Cardiac septum (tissue), 1 donor: ENCODE data around the gene HDAC11. TPM values are rescaled to one million over a fixed set of nuclear protein-coding genes. Genes with fewer than 3 reads are reported as not detected.

Source experiments
- DNase-seq: peaks from one replicate; pipeline ENCODE4 v3.0.0-alpha.2; 2020; ENCODE audit warnings: low spot score
- intact Hi-C: fragments of 100-400 bp; cut with DNase I; formaldehyde crosslinking; loops from one replicate; pipeline ENCODE4 v1.14.0; 2022
- total RNA-seq: library from RNA; stranded (reverse); fragmentation: NEBNext Ultra II Directional; extraction: Animal tissue kit (Norgen Biotek cat#: 25700); gene quantifications from one replicate; pipeline ENCODE4 v1.2.1, GENCODE V29; 2021
- donor health status: DM: no; HTN: no; CAD: no.

Gene HDAC11
- total RNA-seq, 1 donor from 2014 or later, result 30.7 TPM

DNA sequence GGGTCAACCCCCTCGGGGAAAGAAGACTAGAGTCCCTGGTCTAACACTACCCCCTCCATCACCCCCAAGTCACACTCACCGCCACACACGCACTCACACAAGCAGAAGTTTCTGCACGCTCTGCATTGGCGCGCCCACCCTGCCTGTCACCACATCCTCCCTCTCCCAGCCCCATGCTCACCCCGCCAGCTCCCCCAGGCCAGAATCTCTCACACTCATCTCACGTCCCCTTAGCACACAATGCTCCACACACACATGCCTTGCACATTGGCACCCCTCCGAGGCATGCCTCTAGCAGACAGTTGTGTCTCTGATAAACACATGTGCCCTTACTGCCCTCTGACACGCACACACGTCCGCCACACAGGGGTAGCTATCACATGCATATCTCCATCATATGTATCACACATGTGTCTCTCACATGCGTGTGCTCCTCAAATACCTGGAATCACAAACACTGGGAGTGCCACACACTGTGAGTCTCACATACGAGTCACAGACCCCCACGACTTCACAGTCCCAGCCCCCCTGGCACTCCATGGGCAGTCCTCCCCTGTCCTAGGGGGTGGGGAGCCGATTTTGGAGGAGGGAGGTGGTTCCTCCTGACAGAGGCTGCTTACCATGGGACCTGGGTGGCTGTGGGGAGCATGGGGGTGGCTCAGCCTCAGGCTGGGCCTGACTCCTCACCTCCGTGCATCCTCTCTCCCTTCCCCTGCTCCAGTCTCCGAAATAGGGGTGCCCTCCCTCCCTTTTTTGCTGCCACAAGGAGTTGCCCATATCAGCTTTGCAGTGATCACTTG, 69.7 kb downstream of the HDAC11 start:
- intact Hi-C loops, result no loop called here
- no peak for DNase-seq

DNA sequence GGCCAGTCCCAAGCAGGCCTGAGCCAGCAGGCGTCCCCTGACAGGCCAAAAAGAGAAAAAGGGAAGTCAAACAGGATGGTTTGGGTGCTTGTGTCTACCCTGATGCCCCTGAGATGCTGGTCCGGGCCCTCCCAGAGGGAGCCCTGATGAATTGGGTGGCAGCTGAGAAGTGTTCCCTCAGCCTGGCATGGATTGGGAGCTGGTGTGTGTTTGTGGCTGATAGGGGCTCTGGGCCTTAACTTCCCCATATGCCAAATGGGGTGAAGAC, 70.3 kb downstream of the HDAC11 start:
- intact Hi-C loops, result no loop called here
- DNase-seq, result no peak

DNA sequence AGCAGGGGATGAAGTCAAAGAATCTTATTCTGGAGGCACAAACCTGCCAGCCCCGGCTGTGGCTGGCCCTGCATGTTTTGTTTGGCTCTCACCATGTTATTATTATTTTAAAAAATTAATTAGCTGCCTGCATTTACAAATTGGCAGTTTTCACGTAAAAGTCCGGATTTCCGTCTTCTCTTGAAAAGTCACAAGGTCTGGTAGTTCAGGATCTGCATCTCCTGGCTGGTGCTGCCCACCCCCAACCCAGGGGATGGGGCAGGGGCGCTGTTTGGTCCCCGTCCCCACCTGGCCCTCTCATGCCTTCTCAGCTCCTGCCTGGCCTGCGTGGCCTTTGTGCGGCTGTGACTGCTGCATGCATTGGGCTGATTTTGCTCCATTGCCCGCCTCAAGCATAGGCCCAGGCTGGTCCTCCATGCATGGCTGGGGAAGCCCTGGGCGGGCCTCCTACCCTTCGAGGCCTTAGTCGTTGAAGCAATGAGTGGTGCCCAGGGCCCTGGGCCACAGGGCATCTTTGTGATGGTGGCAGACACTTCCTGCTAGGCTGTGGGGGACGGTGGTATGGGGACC, 70.8 kb downstream of the HDAC11 start:
- DNase-seq, result no peak
- intact Hi-C loops, result no loop called here

DNA sequence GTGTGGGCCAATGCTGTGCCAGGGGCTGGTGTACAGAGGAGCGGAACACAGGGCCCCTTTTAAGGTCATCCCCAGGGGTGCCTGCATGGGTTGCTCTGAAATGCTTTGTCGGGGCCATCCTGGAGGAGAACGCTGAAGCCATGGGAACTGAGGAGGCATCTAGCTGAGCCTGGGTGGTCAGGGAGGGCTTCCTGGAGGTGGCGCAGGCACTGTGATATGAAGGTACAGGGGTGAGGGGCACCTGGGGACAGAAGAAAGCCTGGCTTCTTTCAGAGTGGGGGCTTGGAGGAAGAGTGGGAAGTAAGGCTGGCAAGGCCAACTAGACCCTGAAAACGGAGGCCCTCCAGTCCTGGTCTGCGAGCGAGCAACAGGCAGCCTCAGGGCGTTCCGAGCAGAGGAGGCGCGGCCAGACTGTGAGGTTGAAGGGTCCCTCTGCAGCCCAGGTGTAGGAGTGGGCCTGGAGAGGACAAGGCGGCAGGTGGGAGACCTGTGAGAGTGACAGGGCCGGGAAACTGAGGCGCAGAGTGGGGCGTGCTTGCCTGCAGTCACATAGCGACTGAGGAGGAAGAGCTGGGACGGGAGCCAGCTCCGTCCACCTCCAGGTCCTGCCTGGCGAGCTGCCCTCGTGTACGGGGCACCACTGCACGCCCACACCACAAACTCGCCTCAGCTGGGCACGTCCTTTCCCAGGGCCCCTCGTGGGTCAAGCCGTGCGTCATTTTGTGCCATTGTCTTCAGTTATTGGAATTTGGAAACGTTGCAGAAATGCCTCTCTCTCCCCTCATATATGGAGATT, 72.9 kb downstream of the HDAC11 start:
- DNase-seq, result no peak
- intact Hi-C loops, result no loop called here

DNA sequence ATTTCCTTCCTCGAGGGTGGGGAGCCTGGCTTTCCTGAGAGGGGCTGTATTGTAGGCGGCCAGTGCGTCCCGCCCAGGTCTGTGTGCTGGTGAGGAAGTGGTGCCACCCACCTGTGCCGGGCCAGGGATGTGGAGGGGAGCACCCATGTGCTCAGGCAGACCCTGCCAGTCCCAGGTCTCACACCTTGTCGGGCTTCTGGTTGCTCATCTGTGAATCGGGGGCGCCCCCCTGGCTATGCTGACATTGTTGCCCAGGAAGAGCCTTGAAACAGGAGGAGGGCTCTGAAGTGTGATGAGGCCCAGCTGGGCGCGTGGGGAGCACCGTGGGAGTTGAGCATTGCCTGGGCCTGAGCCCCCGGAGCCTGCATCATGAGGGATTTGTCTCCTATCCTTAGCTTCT, 73.6 kb downstream of the HDAC11 start:
- intact Hi-C loops, result no loop called here
- no peak for DNase-seq

DNA sequence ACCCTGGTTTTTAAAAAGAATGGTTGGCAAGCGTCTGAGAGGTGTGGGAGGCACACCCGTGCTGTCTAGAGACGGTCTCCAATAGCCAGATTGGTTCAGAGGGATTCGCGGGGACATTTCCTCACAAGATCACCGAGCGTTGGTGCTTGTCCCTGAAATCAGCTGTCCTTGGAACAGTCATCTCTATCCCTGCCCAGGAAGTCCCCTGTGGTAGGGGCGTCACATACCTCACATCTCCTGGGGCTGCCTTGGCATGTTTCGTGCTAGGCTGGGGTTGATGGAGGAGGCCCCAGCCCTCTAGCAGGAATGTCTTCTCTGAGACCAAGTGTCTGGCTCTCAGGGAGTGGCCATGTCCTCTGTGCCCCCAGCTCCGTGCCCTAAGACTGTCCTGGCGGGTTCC, 75.6 kb downstream of the HDAC11 start:
- DNase-seq, result no peak
- intact Hi-C loops, result no loop called here

Other genes with a start within 250 kb of the HDAC11 start
- 2.6 TPM for gene NUP210, start 60.0 kb upstream of the HDAC11 start, total RNA-seq
- 64.6 TPM for gene FBLN2, start 68.8 kb downstream of the HDAC11 start, total RNA-seq